ENCODE results near the gene LIMK2.

Gene LIMK2

GRCh38 chr22:31290494-31291471 lies 78.7 kb downstream of the LIMK2 start:
- Histone ChIP-seq H3K36me3 (no peaks in the 10 kb centered on the region), H3K4me3 (ENCODE audit: low read depth, low read length) (peak overlapping the region; percentile 78), H3K9me3 (no peaks in the 10 kb centered on the region), H3K4me1 (peaks cover 6% of the 10 kb centered on the region; the same call in 1 of the 2 replicates), H3K27me3 (no peaks in the 10 kb centered on the region)
- peak; percentile 95 for DNase-seq
- TF ChIP-seq, protein P1, sequence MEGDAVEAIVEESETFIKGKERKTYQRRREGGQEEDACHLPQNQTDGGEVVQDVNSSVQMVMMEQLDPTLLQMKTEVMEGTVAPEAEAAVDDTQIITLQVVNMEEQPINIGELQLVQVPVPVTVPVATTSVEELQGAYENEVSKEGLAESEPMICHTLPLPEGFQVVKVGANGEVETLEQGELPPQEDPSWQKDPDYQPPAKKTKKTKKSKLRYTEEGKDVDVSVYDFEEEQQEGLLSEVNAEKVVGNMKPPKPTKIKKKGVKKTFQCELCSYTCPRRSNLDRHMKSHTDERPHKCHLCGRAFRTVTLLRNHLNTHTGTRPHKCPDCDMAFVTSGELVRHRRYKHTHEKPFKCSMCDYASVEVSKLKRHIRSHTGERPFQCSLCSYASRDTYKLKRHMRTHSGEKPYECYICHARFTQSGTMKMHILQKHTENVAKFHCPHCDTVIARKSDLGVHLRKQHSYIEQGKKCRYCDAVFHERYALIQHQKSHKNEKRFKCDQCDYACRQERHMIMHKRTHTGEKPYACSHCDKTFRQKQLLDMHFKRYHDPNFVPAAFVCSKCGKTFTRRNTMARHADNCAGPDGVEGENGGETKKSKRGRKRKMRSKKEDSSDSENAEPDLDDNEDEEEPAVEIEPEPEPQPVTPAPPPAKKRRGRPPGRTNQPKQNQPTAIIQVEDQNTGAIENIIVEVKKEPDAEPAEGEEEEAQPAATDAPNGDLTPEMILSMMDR (IDR thresholded peaks at IDR 0.05; ENCODE audit: low read depth, low read length), result no peak

DNA sequence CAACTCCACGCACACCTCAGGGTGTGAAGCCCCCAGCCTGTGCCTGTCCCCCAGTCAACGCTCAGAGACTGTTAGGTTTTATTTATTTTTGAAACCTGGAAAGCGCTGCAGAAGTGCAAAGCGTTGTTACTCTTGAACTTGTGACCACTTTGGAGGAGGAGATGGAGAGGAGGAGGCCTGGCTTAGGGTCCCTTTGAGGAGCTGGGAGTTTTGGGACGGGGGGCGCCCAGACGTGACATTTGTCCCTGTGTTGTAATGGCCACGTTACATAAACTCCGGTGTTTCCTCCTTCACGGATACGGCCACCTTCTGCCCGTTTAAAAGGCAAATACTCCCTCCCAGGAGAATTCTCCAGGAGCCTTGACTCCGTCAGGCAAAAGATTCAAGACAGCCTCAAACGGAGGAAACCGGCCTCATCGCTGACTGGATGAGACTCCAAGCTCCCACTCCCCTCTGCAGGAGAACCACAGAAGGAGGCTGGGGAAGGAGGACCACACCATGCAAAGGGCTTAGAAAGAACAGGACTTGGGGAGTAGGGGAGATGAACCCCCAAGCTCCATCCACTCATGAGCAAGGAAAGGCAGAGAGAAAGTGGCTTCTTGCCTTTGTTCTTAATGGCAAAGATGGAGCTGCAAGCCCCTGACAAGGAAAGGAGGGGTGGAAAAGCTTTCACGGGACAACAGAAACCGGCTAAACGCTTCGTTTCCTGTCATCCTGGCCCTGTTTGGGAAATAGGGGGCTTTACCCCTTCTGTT lies 79.6 kb downstream of the LIMK2 start:
- Histone ChIP-seq H3K36me3 (no peaks in the 10 kb centered on the region), H3K9me3 (no peaks in the 10 kb centered on the region), H3K27me3 (no peaks in the 10 kb centered on the region), H3K4me3 (ENCODE audit: low read depth, low read length) (peak overlapping the region; percentile 78), H3K4me1 (peaks cover 6% of the 10 kb centered on the region; the same call in 1 of the 2 replicates)
- TF ChIP-seq, protein P1 (IDR thresholded peaks at IDR 0.05; ENCODE audit: low read depth, low read length), result no peak
- DNase-seq, result no peak

GRCh38 chr22:31292236-31292989 lies 80.3 kb downstream of the LIMK2 start, which contains the start of gene PIK3IP1:
Gene PIK3IP1 (minus strand): TSS chr22:31292488. CDS start chr22:31292344, 144 bp downstream.
- Histone ChIP-seq H3K27me3 (no peaks in the 10 kb centered on the region), H3K4me1 (peaks cover 6% of the 10 kb centered on the region; the same call in 1 of the 2 replicates), H3K4me3 (ENCODE audit: low read depth, low read length) (peak within 1 kb of the TSS; percentile 78), H3K36me3 (no peaks in the 10 kb centered on the region), H3K9me3 (no peaks in the 10 kb centered on the region)
- DNase-seq, result peak; percentile 90
- TF ChIP-seq, protein P1 (IDR thresholded peaks at IDR 0.05; ENCODE audit: low read depth, low read length), result peak; percentile 66

DNA sequence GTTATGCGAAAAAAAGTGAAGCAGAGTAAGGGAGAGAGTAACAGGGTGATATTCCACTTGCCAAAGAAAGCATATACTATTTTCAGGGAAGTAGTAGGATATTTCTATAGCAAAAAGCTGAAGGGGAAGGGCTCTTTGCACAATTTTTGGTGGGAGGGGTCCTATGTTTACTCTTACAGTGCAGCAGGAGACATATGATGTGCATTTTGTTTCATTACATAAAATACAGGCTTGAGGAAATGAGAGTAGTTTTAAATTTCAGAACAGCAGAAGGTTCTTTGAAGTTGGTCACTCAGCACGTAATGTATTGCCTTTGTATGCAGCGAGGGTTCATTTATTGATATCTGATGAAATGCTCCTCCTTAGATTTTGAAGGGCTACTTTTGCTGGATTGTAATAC lies 83.3 kb downstream of the LIMK2 start:
- Histone ChIP-seq H3K36me3 (no peaks in the 10 kb centered on the region), H3K9me3 (no peaks in the 10 kb centered on the region), H3K27me3 (no peaks in the 10 kb centered on the region), H3K4me3 (ENCODE audit: low read depth, low read length) (no peak overlapping the region), H3K4me1 (0 out of 2 replicates have a peak, but pooled peaks cover under 1% of the 10 kb centered on the region)
- no peak for DNase-seq
- TF ChIP-seq, protein P1 (IDR thresholded peaks at IDR 0.05; ENCODE audit: low read depth, low read length), result no peak

DNA sequence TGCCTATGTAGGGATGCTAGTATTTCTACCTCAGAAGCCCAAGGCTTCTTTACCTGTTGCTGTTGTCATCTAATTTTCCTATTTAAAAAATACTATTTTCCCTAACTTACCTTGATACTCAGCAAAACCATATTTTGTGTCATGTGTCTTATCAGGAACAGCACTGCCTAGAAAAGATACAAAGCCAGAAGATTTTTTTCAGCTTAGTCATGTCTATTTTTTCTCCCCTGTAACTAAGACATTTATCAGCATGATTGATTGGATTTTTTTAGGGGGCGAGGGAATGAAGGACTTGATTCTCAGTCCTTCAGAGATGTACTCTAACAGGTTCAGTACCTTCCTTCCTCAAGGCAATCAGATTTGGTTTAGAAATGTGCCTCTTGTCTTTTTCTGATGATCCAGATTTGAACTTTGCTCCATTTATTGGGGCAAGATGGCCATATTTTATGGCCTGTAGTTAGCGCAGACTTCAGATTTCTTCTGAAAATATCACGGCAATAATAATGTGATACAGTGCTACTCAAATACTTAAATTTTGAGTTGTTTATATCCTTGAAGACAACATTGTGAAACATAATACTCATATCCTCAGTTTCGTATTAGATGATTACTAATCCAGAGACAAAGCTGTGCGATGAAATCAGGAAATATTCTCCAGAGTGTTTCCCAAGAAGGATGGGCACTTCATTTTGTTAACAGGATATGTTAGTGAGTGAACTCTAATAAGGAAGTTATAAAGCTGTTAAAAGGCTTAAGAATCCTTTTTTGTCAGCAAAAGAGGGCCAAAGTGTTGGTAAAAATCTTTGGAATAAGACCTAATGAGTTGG lies 83.9 kb downstream of the LIMK2 start:
- Histone ChIP-seq H3K4me1 (no peaks in the 10 kb centered on the region), H3K27me3 (peaks cover 1% of the 10 kb centered on the region; the same call in 1 of the 2 replicates), H3K36me3 (no peaks in the 10 kb centered on the region), H3K9me3 (no peaks in the 10 kb centered on the region), H3K4me3 (ENCODE audit: low read depth, low read length) (no peak overlapping the region)
- TF ChIP-seq, protein P1 (IDR thresholded peaks at IDR 0.05; ENCODE audit: low read depth, low read length), result no peak
- DNase-seq, result no peak
